SKM-1 (cell line): ENCODE data around the gene VCP.

Experiments used
- DNase-seq: peaks from one replicate; lab custom pipeline; 2025; ENCODE audit not compliant: unreplicated experiment; lab: John Stamatoyannopoulos, UW

VCP gene

GRCh38 chr9:35067056-35067455, 5.4 kb downstream of the VCP start:
- no peak for DNase-seq

DNA sequence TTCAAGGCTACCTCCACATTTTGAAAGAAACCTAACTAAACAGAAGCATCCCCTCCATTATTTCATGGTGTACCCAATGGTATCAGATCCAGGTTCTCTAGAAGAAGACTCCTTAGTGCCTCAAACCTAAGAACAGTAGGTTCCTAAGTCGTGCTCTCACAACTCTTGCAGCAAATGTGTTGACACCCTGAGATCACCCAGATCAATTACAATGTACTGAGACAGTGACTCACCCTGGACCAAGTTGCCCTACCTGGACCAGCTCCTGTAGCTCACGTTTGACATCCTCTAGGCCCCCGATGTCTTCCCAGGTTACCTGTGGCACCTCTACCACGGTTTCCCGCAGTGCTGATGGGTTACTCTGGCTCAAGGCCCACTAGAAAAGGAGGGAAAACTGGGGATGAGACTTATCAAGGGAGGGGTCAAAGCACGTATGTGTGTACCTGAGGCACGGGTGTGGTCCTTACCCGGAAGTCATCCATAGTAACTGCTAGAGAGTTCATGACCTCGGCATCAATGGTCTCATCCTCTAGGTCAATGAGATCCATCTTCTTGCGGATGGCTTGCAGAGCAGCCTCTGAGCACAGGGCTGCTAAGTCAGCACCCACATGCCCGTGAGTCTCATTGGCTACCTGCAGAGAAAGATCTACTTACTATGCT, 11.7 kb downstream of the VCP start:
- no peak for DNase-seq

DNA sequence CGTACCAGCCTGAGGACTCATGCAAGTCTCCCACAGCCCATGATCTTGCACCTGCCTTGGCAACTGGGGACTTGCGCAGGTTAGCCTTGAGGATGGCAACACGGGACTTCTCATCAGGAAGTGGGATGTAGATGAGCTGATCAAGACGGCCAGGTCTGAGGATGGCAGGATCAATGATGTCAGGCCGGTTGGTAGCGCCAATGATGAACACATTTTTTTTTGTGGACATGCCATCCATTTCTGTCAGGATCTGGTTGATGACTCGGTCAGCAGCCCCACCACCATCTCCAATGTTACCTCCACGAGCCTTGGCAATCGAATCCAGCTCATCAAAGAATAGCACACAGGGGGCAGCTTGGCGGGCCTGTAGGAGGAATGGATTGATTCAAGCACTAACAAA, 13.0 kb downstream of the VCP start:
- no peak for DNase-seq

DNA sequence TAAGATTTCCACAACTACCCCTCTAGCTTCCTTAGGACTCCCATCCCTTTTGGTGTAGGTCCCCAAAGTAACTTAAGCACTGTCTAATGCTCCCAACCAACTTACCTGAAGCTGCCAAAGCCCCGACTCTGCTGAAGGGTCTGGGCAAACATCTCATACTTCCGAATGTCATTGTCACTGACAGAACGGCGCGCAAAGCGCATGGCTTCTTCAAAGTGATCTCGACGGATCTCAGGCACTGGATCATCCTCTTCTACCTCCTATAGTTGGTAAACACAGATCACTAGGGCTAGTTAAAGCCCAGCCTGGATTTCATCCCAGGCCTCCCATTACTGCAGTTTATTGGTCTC, 15.2 kb downstream of the VCP start:
- no peak for DNase-seq

DNA sequence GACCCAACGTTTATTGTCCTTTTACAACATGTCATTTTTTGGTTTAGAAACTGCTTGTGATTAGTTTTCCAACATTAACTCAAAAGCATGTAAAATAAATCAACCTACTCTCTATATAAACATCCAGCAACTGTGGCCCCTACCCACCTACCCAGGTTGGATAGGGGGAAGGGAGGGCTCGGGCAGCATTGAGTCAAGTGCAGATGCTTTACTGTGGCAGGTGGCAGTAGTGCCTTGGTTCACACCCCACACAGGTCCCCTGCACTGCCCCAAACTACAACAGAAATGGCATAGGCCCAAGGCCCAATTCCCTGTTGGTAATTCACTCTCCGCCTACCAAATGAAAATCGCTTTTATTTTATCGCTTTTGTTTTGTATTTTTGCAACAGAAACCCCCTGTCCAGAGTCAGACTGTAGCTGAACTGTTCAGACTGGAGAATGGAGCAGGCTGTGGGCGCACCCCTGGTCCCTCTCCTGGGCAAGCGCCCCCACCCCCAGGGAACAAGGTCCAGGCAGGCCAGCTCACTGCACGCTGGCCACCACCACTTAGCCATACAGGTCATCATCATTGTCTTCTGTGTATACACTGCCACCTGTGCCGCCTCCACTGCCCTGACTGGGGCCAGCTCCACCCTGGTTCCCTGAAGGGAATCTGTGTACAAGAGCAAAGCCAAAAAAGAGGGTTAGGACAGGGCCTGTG, 15.7 kb downstream of the VCP start:
- DNase-seq, result no peak

DNA sequence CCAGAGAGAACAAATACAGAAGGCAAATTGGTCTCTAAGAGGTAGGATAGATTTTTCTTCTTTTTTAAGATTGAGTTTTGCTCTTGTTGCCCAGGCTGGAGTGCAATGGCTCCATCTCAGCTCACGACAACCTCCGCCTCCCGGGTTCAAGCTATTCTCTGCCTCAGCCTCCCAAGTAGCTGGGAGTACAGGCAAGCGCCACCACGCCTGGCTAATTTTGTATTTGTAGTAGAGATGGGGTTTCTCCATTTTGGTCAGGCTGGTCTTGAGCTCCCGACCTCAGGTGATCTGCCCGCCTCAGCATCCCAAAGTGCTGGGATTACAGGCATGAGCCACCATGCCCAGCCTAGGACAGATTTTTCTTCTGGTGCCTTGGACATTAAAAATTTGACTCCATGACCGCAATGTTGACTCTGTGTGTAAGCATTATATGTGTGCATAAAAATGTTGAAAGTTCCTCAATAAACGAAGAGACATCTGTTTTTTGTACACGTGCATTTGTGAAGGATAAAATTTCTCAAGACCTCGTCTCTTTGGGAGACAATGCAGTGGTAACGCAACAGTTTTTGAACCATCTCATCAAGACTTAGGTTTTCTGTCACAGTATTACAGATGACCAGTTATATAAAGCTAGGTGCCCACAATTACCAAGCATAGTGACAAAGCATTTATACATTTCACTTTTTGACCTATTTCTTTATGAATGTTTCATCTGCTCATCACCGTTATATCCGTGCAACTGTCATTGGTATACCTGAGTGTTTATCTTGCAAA, 17.4 kb downstream of the VCP start:
- DNase-seq, result no peak

- DNase-seq, result no peak
Measured at GRCh38 chr9:35054185-35054835, 18.1 kb downstream of the VCP start.

DNA sequence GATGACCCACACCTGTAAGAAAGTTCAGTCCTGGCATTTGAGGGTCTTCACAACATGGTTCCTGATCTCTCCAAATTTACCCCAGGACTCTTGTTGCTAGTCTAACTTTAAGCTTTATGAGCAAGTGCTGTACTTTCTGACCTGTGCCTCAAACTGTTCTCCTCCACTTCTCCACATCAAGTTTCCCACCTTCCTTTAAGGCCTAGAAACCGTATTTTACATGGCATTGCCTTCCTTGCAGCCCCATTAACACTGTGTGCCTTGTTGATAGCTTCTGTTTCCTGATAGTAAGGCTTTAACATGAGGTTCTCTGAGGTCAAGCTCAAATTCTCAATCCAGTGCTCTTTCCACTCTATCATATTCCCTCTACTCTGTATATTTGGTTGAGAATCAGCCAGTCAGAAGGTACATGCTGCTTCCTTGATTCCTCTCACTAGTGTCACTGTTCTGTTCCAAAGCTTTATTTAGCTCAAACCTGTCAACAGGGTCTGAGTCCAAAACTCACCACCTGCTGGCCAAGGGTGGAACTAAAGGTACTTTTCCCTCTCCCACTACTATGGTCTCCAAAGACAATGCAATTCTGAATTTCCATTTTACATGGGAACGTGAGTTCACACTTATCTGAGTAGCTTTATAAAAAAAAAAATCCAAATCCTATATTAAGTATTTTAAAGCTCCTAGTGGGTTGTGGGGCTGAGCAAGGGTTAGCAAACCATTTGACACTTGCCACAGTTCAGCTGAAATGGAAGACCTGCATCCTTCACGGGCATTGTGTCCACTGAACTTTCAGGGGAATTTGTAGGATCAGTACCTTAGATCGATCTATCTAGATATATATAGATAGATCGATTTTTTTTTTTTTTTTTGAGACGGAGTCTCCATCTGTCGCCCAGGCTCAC, 21.1 kb downstream of the VCP start:
- peak; percentile 24 for DNase-seq

DNA sequence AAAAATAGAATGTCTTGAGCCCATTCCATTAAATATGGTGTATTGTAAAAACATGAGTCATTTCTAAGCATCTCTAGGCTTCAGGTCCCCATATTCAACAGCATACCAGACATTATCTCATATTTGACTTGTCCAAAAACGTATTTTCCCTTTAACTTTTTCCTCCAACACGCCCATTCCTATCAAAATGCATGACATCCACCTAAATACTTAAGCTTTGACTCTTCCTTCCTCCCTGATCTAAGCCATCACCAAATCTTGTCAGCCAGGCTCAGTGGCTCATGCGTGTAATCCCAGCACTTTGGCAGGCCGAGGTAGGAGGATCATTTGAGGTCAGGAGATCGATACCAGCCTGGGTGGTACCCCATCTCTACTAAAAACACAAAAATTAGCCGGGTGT, 23.9 kb downstream of the VCP start:
- DNase-seq, result no peak

DNA sequence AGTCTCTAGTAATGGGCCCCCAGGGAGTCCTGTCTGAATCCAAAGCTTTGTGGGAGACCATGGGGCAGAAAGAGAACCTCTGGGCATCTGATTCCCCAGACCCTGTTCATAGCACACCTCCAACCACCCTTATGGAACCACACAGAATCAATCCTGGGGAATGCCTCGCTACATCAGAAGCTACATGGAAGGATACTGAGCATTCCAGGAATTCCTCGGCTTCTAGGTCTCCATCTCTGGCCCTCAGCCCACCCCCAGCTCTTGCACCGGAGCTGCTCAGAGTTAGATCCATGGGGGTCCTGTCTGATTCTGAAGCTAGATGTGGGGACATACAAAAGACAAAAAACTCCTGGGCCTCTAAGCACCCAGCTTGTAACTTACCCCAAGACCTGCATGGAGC, 28.4 kb downstream of the VCP start:
- DNase-seq, result no peak

DNA sequence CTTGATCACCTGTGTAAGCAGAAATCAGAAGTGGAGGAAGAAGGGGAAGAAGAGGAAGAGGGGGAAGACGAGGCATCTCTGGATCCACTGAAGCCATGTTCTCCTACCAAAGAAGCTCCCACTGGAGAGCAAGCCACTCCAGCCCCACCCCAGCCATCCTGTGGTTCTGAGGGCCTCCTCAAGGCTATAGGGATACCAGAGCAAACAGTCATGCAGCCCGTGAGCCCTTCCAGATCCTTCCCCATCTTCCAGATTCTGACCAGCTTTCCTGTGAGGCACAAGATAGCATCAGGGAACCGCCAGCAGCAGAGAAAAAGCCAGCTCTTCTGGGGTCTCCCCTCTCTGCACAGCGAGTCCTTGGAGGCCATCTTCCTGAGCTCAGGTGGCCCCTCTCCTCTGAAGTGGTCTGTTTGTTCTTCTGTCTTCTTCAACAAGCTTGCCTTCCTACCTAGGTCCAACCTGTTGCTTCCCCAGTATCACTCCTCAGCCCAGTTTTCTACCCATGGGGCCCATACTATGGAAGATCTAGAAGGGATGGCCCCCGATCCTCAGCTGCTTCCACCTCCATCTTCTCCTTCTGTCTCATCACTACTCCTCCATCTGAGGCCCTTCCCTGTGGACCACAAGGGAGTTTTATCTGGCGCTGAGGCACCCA, 29.4 kb downstream of the VCP start:
- DNase-seq, result no peak

- peak; percentile 50 for DNase-seq
Measured at GRCh38 chr9:35042081-35042604, 30.3 kb downstream of the VCP start.

- no peak for DNase-seq
Measured at GRCh38 chr9:35035851-35036701, 36.3 kb downstream of the VCP start.

DNA sequence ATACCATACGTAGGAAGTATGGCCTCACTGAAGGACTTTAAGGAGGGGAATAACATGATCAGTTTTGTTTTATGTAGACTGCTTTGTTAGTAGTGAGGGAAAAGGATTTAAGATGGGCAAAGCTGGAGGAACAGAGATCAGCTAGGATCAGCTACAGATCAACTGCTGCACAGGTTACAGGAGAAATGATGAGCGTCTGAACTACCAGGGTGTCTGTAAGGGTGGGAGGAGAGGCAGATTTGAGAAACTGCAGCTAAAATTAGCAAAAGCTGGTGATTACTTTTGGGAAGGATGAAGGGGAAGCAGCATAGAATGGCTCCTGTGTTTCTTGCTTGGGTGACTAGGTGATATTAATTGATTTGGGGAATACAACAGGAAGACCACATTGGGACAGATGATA, 39.3 kb downstream of the VCP start:
- no peak for DNase-seq

DNA sequence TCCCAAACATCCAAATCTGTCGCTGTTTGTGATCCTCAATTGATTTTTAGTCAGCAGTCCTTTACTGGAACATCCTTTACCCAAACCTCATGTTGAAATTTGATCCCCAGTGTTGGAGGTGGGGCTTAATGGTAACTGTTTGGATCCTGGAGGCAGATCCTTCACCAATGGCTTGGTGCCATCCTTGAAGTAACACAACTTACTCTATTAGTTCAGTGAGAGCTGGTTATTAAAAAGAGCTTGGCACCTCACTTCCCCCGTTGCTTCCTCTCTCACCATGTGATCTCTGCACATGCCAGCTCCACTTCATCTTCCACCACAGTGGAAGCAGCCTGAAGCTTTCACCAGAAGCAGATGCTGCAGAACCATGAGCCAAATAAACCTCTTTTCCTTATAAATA, 42.6 kb downstream of the VCP start:
- DNase-seq, result no peak

GRCh38 chr9:35029241-35029640, 43.2 kb downstream of the VCP start:
- no peak for DNase-seq

DNA sequence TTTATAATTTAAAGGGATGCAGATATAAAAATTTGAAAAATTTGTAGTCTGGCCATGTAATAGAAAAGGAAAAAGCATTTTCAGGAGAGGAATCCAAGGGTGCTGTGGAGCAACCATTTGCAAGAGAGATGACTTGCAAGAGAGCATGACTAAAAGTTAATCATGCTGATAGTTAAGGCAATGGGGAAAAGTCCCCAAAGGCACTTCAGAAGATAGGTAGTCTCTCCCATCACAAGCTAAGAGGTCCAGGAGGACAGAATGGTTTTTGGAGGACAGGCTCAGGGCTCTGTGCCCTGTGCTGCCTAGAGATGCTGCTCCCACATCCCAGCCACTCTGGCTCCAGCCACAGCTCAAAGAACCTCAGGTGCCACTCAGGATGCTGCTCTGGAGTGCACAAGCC, 44.1 kb downstream of the VCP start:
- DNase-seq, result no peak

DNA sequence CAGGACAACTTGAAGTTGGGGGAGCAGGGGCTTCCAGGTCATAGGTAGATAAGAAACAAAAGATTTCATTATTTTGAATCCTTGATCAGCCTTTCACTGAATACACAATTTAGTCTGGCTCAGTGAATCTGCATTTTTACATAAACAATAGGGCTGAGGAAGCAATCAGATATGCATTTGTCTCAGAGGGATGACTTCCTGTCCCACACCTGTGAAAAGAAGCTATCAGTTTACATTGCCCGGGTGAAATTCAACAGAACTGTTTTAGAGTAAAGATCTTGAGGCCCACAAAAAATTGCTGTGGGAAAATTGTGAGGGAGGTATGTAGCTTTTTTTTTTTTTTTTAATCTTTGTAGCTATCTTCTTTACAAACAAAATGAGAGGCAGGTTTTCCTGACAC, 44.6 kb downstream of the VCP start:
- DNase-seq, result no peak

GRCh38 chr9:35027374-35027773, 45.1 kb downstream of the VCP start:
- DNase-seq, result no peak
